OCI-LY1 (cell line): ENCODE data around the gene C8A.

Source experiments
- H2AFZ ChIP-seq: fragments of 200-600 bp; sonication (generic), shearing (Covaris generic); 2 replicates; pipeline ENCODE4 v1.6.0; 2014; ENCODE audit warnings: antibody characterized with exemption, mild to moderate bottlenecking, low read length
- H3F3A ChIP-seq: fragments of 200-600 bp; sonication (generic), shearing (Covaris generic); 2 replicates; pipeline ENCODE4 v1.6.0; 2014; ENCODE audit warnings: mild to moderate bottlenecking, antibody characterized with exemption, low read length, moderate library complexity; ENCODE audit not compliant: insufficient read depth
- H3K27ac ChIP-seq: fragments of 200-600 bp; sonication (generic); 2 replicates; pipeline ENCODE4 v1.5.1; 2014; ENCODE audit warnings: low read length, mixed run types, mild to moderate bottlenecking, low read depth; ENCODE audit not compliant: poor library complexity, severe bottlenecking
- H3K27me3 ChIP-seq: fragments of 200-600 bp; sonication (generic); 2 replicates; pipeline ENCODE4 v1.6.0; 2014; ENCODE audit warnings: antibody characterized with exemption, mild to moderate bottlenecking, low read length, moderate library complexity; ENCODE audit not compliant: insufficient read depth
- H3K36me3 ChIP-seq: fragments of 200-600 bp; sonication (generic); 2 replicates; pipeline ENCODE4 v1.6.1; 2014; ENCODE audit warnings: mild to moderate bottlenecking, antibody characterized with exemption, low read length, moderate library complexity, mixed read lengths; ENCODE audit not compliant: insufficient read depth
- H3K4me1 ChIP-seq: fragments of 200-600 bp; sonication (generic); 2 replicates; pipeline ENCODE4 v1.5.1; 2014; ENCODE audit warnings: mild to moderate bottlenecking, low read length, moderate library complexity; ENCODE audit not compliant: insufficient read depth, severe bottlenecking
- H3K4me2 ChIP-seq: fragments of 200-600 bp; sonication (generic), shearing (Covaris generic); 2 replicates; pipeline ENCODE4 v1.6.1; 2014; ENCODE audit warnings: low read length
- H3K4me3 ChIP-seq: fragments of 200-600 bp; sonication (generic); 2 replicates; pipeline ENCODE4 v1.5.1; 2014; ENCODE audit warnings: low read length, low read depth, mild to moderate bottlenecking, mixed read lengths; ENCODE audit not compliant: poor library complexity, severe bottlenecking
- H3K79me2 ChIP-seq: fragments of 200-600 bp; shearing (Covaris generic); 2 replicates; pipeline ENCODE4 v1.6.1; 2016; ENCODE audit warnings: mixed run types, low read length, mixed read lengths; ENCODE audit not compliant: insufficient read depth
- H3K9ac ChIP-seq: fragments of 200-600 bp; sonication (generic), shearing (Covaris generic); 2 replicates; pipeline ENCODE4 v1.6.1; 2014; ENCODE audit warnings: mild to moderate bottlenecking, low read length, mixed read lengths
- H3K9me2 ChIP-seq: fragments of 200-600 bp; sonication (generic), shearing (Covaris generic); 2 replicates; pipeline ENCODE4 v1.6.1; 2014; ENCODE audit warnings: low read depth, mild to moderate bottlenecking, low read length, mixed read lengths
- H3K9me3 ChIP-seq: fragments of 200-600 bp; shearing (Covaris generic); 2 replicates; pipeline ENCODE4 v1.6.1; 2014; ENCODE audit warnings: low read length, mixed read lengths
- H4K20me1 ChIP-seq: fragments of 200-600 bp; sonication (generic), shearing (Covaris generic); 2 replicates; pipeline ENCODE4 v1.6.0; 2016; ENCODE audit warnings: mild to moderate bottlenecking, low read length; ENCODE audit not compliant: insufficient read depth
- EZH2 ChIP-seq: fragments of 200-600 bp; sonication (generic), shearing (Covaris generic); IDR thresholded peaks from 2 replicates; pipeline ENCODE4 v1.8.0; 2017; ENCODE audit warnings: borderline replicate concordance, mixed run types, mild to moderate bottlenecking, antibody characterized with exemption, low read length, moderate library complexity, mixed read lengths
- TF ChIP-seq, protein P1 (sequence below): fragments of 200-600 bp; sonication (generic), shearing (Covaris generic); IDR thresholded peaks from 2 replicates; pipeline ENCODE4 v1.5.1; 2017; ENCODE audit warnings: mild to moderate bottlenecking, antibody characterized with exemption, low read length, moderate library complexity, mixed read lengths

Gene C8A

DNA sequence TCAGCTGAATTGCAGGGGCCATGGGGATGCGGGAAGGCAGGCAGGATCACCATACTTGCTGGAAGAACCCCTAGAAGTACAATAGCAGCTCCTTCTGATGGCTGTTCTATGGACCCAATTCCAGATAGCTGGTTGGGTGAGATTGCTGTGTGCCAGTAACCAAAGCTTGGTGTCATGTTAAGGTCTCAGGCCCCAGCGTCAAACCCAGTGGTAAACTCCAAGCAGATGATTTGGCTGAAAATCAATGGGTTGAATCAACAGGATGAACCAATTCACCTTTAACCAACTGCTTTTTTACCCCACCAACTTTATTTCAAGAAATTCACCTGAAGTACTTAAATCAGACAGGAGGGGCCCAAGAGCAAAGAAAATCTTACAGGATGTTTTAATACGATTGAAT is 73.4 kb downstream of the C8A start:
- H3K9me3 ChIP-seq, result no peaks in the 10 kb centered on the region
- no peak overlapping the region for H3K4me2 ChIP-seq

DNA sequence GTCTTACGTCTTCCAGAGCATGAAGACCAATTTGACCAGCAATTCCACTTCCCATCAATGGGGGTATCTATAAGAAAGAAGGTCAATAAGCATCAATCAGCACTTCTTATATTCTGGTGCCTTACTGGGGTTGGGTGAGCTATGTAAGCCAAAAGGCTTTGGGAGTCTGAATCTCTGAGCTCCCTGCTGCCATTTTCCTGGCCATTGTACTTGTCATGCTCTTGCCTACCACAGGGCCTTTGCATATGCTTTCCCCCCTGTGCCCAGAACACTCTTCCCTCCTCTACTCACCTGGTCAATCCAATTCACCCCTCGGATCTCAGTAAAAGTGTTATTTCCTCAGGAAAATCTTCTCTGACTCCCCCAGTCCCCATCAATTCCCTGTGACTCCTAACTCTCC is 74.9 kb downstream of the C8A start:
- no peaks in the 10 kb centered on the region for H3K27me3 ChIP-seq
- no peaks in the 10 kb centered on the region for H3K9me3 ChIP-seq
- no peaks in the 10 kb centered on the region for H4K20me1 ChIP-seq
- no peaks in the 10 kb centered on the region for H3K36me3 ChIP-seq
- no peaks in the 10 kb centered on the region for H3K9me2 ChIP-seq
- H3K4me3 ChIP-seq, result no peak overlapping the region
- TF ChIP-seq EZH2, result no peak
- TF ChIP-seq, protein P1, sequence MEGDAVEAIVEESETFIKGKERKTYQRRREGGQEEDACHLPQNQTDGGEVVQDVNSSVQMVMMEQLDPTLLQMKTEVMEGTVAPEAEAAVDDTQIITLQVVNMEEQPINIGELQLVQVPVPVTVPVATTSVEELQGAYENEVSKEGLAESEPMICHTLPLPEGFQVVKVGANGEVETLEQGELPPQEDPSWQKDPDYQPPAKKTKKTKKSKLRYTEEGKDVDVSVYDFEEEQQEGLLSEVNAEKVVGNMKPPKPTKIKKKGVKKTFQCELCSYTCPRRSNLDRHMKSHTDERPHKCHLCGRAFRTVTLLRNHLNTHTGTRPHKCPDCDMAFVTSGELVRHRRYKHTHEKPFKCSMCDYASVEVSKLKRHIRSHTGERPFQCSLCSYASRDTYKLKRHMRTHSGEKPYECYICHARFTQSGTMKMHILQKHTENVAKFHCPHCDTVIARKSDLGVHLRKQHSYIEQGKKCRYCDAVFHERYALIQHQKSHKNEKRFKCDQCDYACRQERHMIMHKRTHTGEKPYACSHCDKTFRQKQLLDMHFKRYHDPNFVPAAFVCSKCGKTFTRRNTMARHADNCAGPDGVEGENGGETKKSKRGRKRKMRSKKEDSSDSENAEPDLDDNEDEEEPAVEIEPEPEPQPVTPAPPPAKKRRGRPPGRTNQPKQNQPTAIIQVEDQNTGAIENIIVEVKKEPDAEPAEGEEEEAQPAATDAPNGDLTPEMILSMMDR, result no peak
- no peak overlapping the region for H2AFZ ChIP-seq
- H3K79me2 ChIP-seq, result no peaks in the 10 kb centered on the region
- no peak overlapping the region for H3K9ac ChIP-seq
- H3K4me1 ChIP-seq, result no peaks in the 10 kb centered on the region
- no peak overlapping the region for H3K27ac ChIP-seq
- no peaks in the 10 kb centered on the region for H3F3A ChIP-seq
- H3K4me2 ChIP-seq, result no peak overlapping the region

More for the DNA sequence above, 73.4 kb downstream of the C8A start:
- H3K27me3 ChIP-seq, result no peaks in the 10 kb centered on the region
- H2AFZ ChIP-seq, result no peak overlapping the region
- H4K20me1 ChIP-seq, result no peaks in the 10 kb centered on the region
- no peaks in the 10 kb centered on the region for H3K9me2 ChIP-seq
- TF ChIP-seq EZH2, result no peak
- TF ChIP-seq, protein P1, result no peak
- H3K36me3 ChIP-seq, result no peaks in the 10 kb centered on the region
- H3K4me3 ChIP-seq, result no peak overlapping the region
- H3K9ac ChIP-seq, result no peak overlapping the region
- no peaks in the 10 kb centered on the region for H3K4me1 ChIP-seq
- no peaks in the 10 kb centered on the region for H3K79me2 ChIP-seq
- no peak overlapping the region for H3K27ac ChIP-seq
- no peaks in the 10 kb centered on the region for H3F3A ChIP-seq

- H3K4me3 ChIP-seq, result no peak overlapping the region
- H3F3A ChIP-seq, result no peaks in the 10 kb centered on the region
- H3K9ac ChIP-seq, result no peak overlapping the region
- no peaks in the 10 kb centered on the region for H3K9me3 ChIP-seq
- H3K4me1 ChIP-seq, result no peaks in the 10 kb centered on the region
- H3K4me2 ChIP-seq, result no peak overlapping the region
- no peaks in the 10 kb centered on the region for H4K20me1 ChIP-seq
- no peaks in the 10 kb centered on the region for H3K79me2 ChIP-seq
- H3K27ac ChIP-seq, result no peak overlapping the region
- H3K9me2 ChIP-seq, result no peaks in the 10 kb centered on the region
- H2AFZ ChIP-seq, result no peak overlapping the region
- no peaks in the 10 kb centered on the region for H3K27me3 ChIP-seq
- TF ChIP-seq EZH2, result no peak
- TF ChIP-seq, protein P1, result no peak
- no peaks in the 10 kb centered on the region for H3K36me3 ChIP-seq
Observed at GRCh38 chr1:56931211-56931610, 76.6 kb downstream of the C8A start.
